KMS-11 (cell line): ENCODE results near the gene PRKAR1B.

Source experiments
- H2AFZ ChIP-seq: fragments of 200-600 bp; sonication (generic); 2 replicates; pipeline ENCODE4 v1.6.1; 2016; ENCODE audit warnings: antibody characterized with exemption, mixed run types, low read depth
- H3K27ac ChIP-seq: fragments of 200-600 bp; sonication (generic); 2 replicates; pipeline ENCODE4 v1.6.1; 2016; ENCODE audit warnings: mild to moderate bottlenecking, mixed run types
- H3K27me3 ChIP-seq: fragments of 200-600 bp; sonication (generic); 2 replicates; pipeline ENCODE4 v1.6.1; 2017; ENCODE audit warnings: mild to moderate bottlenecking, low read depth, mixed run types, moderate library complexity; ENCODE audit not compliant: insufficient read depth
- H3K36me3 ChIP-seq: fragments of 200-600 bp; sonication (generic); 2 replicates; pipeline ENCODE4 v1.6.1; 2017; ENCODE audit warnings: mild to moderate bottlenecking, mixed run types; ENCODE audit not compliant: insufficient read depth
- H3K4me1 ChIP-seq: fragments of 200-600 bp; sonication (generic); 2 replicates; pipeline ENCODE4 v1.6.1; 2016; ENCODE audit warnings: mild to moderate bottlenecking, low read depth, mixed run types; ENCODE audit not compliant: poor library complexity, severe bottlenecking
- H3K4me2 ChIP-seq: fragments of 200-600 bp; sonication (generic); 2 replicates; pipeline ENCODE4 v1.7.0; 2016; ENCODE audit warnings: mild to moderate bottlenecking, mixed run types
- H3K4me3 ChIP-seq: fragments of 200-600 bp; sonication (generic); IDR thresholded peaks from 2 replicates; pipeline ENCODE4 v1.6.1; 2017; ENCODE audit warnings: low read depth, low read length, mixed read lengths; ENCODE audit not compliant: insufficient read depth
- H3K79me2 ChIP-seq: fragments of 200-600 bp; sonication (generic); 2 replicates; pipeline ENCODE4 v1.6.1; 2016; ENCODE audit warnings: low read depth, mixed run types; ENCODE audit not compliant: insufficient read depth
- H3K9ac ChIP-seq: fragments of 200-600 bp; sonication (generic); 2 replicates; pipeline ENCODE4 v1.6.1; 2016; ENCODE audit warnings: mild to moderate bottlenecking, mixed run types
- H4K20me1 ChIP-seq: fragments of 200-600 bp; sonication (generic); 2 replicates; pipeline ENCODE4 v1.6.1; 2016; ENCODE audit warnings: mild to moderate bottlenecking, mixed run types; ENCODE audit not compliant: insufficient read depth
- CTCF ChIP-seq: fragments of 200-600 bp; sonication (generic); conservative IDR thresholded peaks from 2 replicates; pipeline ENCODE4 v1.6.1; 2017; ENCODE audit warnings: low read depth, mild to moderate bottlenecking, antibody characterized with exemption, low read length, moderate library complexity, mixed read lengths

The PRKAR1B gene

GRCh38 chr7:608361-608760, 118.7 kb downstream of the PRKAR1B start:
- TF ChIP-seq CTCF: no peak
- Histone ChIP-seq H2AFZ (no peak overlapping the region), H3K27ac (no peak overlapping the region), H3K27me3 (no peaks in the 10 kb centered on the region), H3K4me3 (no peak overlapping the region), H4K20me1 (no peaks in the 10 kb centered on the region), H3K36me3 (no peaks in the 10 kb centered on the region), H3K4me1 (no peaks in the 10 kb centered on the region), H3K4me2 (no peak overlapping the region), H3K9ac (no peak overlapping the region), H3K79me2 (no peaks in the 10 kb centered on the region)

GRCh38 chr7:607938-608337, 119.1 kb downstream of the PRKAR1B start:
- H3K4me2 ChIP-seq: no peak overlapping the region

GRCh38 chr7:605661-606450, 121.2 kb downstream of the PRKAR1B start:
- no peaks in the 10 kb centered on the region for H3K27me3 ChIP-seq

More at GRCh38 chr7:607938-608337, 119.1 kb downstream of the PRKAR1B start:
- Histone ChIP-seq H3K4me3 (no peak overlapping the region), H3K9ac (no peak overlapping the region), H2AFZ (no peak overlapping the region), H3K27me3 (no peaks in the 10 kb centered on the region), H3K36me3 (no peaks in the 10 kb centered on the region), H4K20me1 (no peaks in the 10 kb centered on the region), H3K4me1 (no peaks in the 10 kb centered on the region), H3K27ac (no peak overlapping the region), H3K79me2 (no peaks in the 10 kb centered on the region)
- no peak for TF ChIP-seq CTCF

GRCh38 chr7:604884-605531, 122.1 kb downstream of the PRKAR1B start:
- no peaks in the 10 kb centered on the region for H3K36me3 ChIP-seq
- no peak overlapping the region for H3K9ac ChIP-seq
- H3K79me2 ChIP-seq: no peaks in the 10 kb centered on the region
- TF ChIP-seq CTCF: no peak
- no peak overlapping the region for H3K4me2 ChIP-seq
- H3K27me3 ChIP-seq: no peaks in the 10 kb centered on the region
- H3K4me1 ChIP-seq: no peaks in the 10 kb centered on the region
- no peaks in the 10 kb centered on the region for H4K20me1 ChIP-seq
- no peak overlapping the region for H3K4me3 ChIP-seq
- no peak overlapping the region for H3K27ac ChIP-seq
- H2AFZ ChIP-seq: no peak overlapping the region

More at GRCh38 chr7:605661-606450, 121.2 kb downstream of the PRKAR1B start:
- H3K79me2 ChIP-seq: no peaks in the 10 kb centered on the region
- H4K20me1 ChIP-seq: no peaks in the 10 kb centered on the region
- TF ChIP-seq CTCF: no peak
- no peak overlapping the region for H3K27ac ChIP-seq
- H3K4me1 ChIP-seq: no peaks in the 10 kb centered on the region
- no peak overlapping the region for H3K4me2 ChIP-seq
- H3K9ac ChIP-seq: no peak overlapping the region
- no peaks in the 10 kb centered on the region for H3K36me3 ChIP-seq
- no peak overlapping the region for H3K4me3 ChIP-seq
- H2AFZ ChIP-seq: no peak overlapping the region
